Fibroblast of the aortic adventitia (primary cell): ENCODE data around the gene VASN. TPM values are rescaled to one million over a fixed set of nuclear protein-coding genes. Genes with fewer than 3 reads are reported as not detected.

Experiments
- DNase-seq: peaks from one replicate; pipeline ENCODE4 v3.0.0-alpha.2; 2010; ENCODE audit warnings: low read depth
- H3K4me3 ChIP-seq: 2 replicates; pipeline ENCODE4 v1.5.1; 2011; ENCODE audit warnings: low read depth, mild to moderate bottlenecking, control low read depth, low read length, moderate library complexity
- total RNA-seq: library from RNA; depleted of rRNA; stranded (reverse); fragments of >200 nt; gene quantifications from 2 replicates; pipeline ENCODE4 v1.2.3, GENCODE V29; 2012; ENCODE audit warnings: low replicate concordance
- TF ChIP-seq, protein P1 (sequence below): IDR thresholded peaks from 2 replicates; pipeline ENCODE4 v1.5.1; 2011; ENCODE audit warnings: mild to moderate bottlenecking, low read length, control low read depth, inconsistent platforms; ENCODE audit not compliant: insufficient read depth

Gene VASN
- total RNA-seq, 1 donor = 130 TPM

DNA sequence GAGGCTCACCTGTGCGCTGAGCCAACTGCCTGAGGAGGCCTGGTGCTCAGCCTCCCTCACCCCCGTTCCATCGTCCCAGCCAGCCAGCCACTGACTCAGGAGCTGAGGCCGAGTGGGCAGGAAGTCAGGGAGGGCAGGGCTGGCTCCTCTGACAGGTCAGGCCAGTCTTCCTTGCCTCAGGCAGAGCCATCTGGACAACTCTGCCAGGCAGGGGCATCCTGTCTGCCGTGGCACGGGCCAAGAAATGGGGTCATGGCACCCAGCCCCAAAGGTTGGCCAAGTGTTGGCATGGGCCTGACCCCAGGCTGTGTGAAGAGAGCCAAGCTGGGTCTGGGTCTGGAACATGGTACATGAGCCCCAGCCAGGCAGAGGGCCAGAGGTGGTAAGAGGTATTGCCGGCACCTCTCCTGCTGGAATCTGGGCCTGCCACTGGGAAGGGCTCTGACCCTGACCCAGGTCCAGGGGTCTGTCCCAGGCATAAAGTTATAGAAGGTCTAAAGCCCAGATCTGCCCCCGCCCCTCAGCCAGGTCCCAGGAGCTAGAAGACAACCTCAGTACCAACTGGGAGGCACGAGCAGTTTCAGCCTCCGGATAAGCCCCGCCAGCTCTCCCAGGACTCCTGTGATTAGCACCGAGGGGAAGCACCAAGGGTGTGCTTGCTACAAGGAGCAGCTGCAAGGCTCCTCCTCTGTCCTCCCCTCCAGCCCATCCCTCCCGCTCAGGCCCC, 2.5 kb upstream of the VASN start:
- DNase-seq = no peak
- TF ChIP-seq, protein P1, sequence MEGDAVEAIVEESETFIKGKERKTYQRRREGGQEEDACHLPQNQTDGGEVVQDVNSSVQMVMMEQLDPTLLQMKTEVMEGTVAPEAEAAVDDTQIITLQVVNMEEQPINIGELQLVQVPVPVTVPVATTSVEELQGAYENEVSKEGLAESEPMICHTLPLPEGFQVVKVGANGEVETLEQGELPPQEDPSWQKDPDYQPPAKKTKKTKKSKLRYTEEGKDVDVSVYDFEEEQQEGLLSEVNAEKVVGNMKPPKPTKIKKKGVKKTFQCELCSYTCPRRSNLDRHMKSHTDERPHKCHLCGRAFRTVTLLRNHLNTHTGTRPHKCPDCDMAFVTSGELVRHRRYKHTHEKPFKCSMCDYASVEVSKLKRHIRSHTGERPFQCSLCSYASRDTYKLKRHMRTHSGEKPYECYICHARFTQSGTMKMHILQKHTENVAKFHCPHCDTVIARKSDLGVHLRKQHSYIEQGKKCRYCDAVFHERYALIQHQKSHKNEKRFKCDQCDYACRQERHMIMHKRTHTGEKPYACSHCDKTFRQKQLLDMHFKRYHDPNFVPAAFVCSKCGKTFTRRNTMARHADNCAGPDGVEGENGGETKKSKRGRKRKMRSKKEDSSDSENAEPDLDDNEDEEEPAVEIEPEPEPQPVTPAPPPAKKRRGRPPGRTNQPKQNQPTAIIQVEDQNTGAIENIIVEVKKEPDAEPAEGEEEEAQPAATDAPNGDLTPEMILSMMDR = no peak
- no peak overlapping the region for H3K4me3 ChIP-seq

DNA sequence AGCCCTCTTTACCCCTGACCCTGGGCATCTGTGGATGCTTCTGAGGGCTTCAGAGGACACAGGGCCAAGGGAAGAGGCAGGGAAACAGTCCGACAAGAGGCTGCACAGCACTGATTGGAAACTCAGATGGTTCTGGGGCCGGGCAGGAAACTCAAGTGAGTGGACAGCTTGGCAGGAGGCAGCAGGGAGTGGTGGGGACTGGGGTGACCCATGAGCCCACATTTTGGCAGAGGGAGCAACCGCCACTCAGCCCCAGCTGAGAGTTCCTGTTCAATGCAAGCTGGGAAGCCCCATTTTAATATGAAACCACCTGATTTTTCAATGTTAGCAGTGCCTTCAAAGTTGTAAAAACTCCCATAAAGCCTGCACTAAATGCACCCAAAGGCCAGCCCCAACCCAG, 1.5 kb upstream of the VASN start:
- H3K4me3 ChIP-seq = no peak overlapping the region
- TF ChIP-seq, protein P1 = no peak

GRCh38 chr16:4370570-4371356, 885 bp upstream of the VASN start:
- TF ChIP-seq, protein P1 = no peak
- peak; percentile 94 for DNase-seq
- peak overlapping the region; percentile 97 for H3K4me3 ChIP-seq

More for the DNA sequence above, 1.5 kb upstream of the VASN start:
- DNase-seq = peak; percentile 53

GRCh38 chr16:4372001-4372577, 441 bp downstream of the VASN start:
- TF ChIP-seq, protein P1 = no peak
- DNase-seq = no peak

DNA sequence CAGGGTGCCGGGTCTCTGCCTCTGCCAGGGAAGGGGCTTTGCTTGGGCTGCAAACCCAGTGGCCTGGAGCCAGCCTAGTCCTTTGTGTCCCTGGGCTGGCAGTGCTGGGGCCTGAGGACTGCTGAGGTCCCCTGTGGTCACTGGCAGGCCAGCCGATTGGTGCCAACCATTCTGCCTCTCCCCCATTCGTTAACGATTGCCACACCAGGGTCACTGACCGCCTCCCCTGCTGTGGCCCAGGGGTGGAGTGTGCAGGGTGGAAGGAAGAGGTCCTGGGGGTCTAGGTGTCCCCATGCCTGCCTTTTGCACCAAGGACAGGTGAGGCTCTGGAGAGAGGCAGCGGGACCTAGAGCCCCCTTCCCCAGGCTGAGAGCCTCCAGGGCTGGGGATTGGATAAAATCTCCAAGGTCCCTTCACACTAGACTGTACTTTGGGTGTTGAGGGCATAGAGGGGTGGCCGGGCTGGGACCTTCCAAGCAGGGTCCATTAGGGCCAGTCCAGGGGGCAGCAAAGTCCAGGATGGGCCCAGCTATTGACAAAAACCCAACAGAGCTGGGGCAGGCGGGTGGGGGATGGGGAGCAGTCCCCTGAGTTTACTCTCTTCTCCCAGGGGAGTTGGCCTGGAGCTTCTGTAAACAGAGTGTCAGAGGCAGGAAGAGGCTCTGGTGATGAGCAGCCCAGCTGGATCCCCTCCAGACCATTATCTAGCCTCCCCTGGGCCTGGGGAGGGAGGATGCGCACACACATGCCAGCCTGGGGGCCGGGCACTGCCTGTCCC, 1.1 kb downstream of the VASN start:
- DNase-seq = no peak
- TF ChIP-seq, protein P1 = no peak
- peak overlapping the region; percentile 97 for H3K4me3 ChIP-seq

More at GRCh38 chr16:4372001-4372577, 441 bp downstream of the VASN start:
- peak overlapping the region; percentile 97 for H3K4me3 ChIP-seq

DNA sequence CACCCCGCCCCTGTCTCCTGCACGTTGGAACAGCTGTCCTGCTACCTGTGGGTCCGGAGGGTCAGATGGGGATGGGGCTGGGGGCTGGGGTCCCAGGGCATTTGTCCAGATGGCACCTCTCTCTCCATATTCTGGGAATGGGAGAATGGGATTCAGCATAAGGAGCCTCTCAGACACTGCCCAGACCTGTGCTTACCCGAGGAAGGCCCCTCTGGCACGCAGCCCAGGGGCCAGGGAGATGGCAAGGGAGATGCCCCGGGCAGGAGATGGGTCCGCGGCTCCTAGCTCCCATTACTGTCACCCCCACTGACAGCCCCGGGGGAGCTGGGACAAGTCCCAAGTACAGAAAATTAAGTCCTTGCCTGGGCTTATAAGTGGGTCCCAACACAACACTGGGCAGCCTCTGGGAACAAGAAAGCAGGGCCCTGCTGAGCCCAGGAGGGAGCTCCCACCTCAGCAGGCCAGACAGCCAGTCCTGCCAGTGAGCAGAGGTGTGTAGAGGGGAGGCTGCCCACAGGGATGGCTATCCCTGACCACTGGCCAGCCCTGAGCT, 1.8 kb downstream of the VASN start:
- peak overlapping the region; percentile 97 for H3K4me3 ChIP-seq
- DNase-seq = no peak
- TF ChIP-seq, protein P1 = no peak
